HCT116 (cell line): Measurements from ENCODE around the gene CGB7.

Experiments used
- CTCF ChIP-seq, 3 experiments: fragments of 200-600 bp in 1 of 3; sonication (generic) in 1 of 3; IDR thresholded peaks in 2 of 3; conservative IDR thresholded peaks in 1 of 3; 2 replicates each; pipeline ENCODE4 v1.5.1; 2012 to 2017; ENCODE audit warnings: low read depth in 2 of 3, low read length in 2 of 3, antibody characterized with exemption in 1 of 3, borderline replicate concordance in 1 of 3, control low read depth in 1 of 3, mild to moderate bottlenecking in 1 of 3, mixed read lengths in 1 of 3, mixed run types in 1 of 3, moderate library complexity in 1 of 3; ENCODE audit not compliant: insufficient read depth in 1 of 3
- EZH2 ChIP-seq: fragments of 200-600 bp; sonication (generic); IDR thresholded peaks from 2 replicates; pipeline ENCODE4 v1.6.1; 2017; ENCODE audit warnings: antibody characterized with exemption, mixed run types
- POLR2A ChIP-seq: IDR thresholded peaks from 2 replicates; pipeline ENCODE4 v1.7.0; 2011; ENCODE audit warnings: borderline replicate concordance; ENCODE audit not compliant: insufficient read depth, insufficient read length; ENCODE audit errors: extremely low read depth
- POLR2AphosphoS5 ChIP-seq: IDR thresholded peaks from 2 replicates; pipeline ENCODE4 v1.6.1; 2011; ENCODE audit warnings: mild to moderate bottlenecking, low read depth, low read length, moderate library complexity
- REST ChIP-seq: IDR thresholded peaks from 2 replicates; pipeline ENCODE4 v1.6.1; 2012; ENCODE audit warnings: low read depth

DNA sequence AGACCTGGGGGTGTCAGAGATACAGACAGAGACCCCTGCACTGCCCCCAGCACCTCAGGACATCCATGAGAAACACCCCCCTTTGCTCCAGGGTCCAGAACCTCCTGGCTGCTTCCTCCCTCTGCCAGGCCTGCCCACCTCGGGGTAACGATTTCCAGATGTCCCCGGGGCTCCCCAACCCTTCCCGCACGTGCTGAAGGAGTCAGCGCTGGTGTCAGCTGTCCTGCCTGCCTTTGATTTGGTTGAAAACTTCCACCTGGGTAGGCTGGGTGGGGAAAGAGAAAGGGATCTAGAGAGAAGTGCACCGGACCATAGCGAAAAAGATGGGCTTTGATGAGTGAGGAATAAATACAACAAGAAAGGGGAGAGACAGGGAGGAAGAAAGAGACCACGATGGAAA lies 1.5 kb upstream of the CGB7 start:
- TF ChIP-seq POLR2AphosphoS5: no peak
- no peak for TF ChIP-seq CTCF (IDR thresholded peaks at IDR 0.05 in 2 of 3, conservative IDR thresholded peaks at IDR 0.05 in 1 of 3; ENCODE audit: borderline replicate concordance in 1 of 3, insufficient read depth in 1 of 3, low read depth in 2 of 3, low read length in 2 of 3)
- no peak for TF ChIP-seq REST
- TF ChIP-seq EZH2: no peak
- no peak for TF ChIP-seq POLR2A
